ENCODE data around the gene RNU6-1.

RNU6-1 gene

GRCh38 chr15:67839929-67840748 is at the start of gene RNU6-1:
RNU6-1 (minus strand) TSS chr15:67840045.
- DNase-seq = peak; percentile 91

- no peak for DNase-seq
Measured at GRCh38 chr15:67887776-67888175, 47.9 kb upstream of the RNU6-1 start.

GRCh38 chr15:67885861-67886260 is 46.0 kb upstream of the RNU6-1 start:
- DNase-seq = no peak

- no peak for DNase-seq
Measured at GRCh38 chr15:67885175-67885523, 45.3 kb upstream of the RNU6-1 start.

GRCh38 chr15:67884514-67885174 is 44.8 kb upstream of the RNU6-1 start:
- DNase-seq = no peak

GRCh38 chr15:67884009-67884408 is 44.2 kb upstream of the RNU6-1 start:
- no peak for DNase-seq

- no peak for DNase-seq
Measured at GRCh38 chr15:67883234-67883773, 43.5 kb upstream of the RNU6-1 start.

- peak; percentile 78 for DNase-seq
Measured at GRCh38 chr15:67882487-67883233, 42.8 kb upstream of the RNU6-1 start.

- DNase-seq = peak; percentile 77
Measured at GRCh38 chr15:67880651-67881182, 40.9 kb upstream of the RNU6-1 start.

- DNase-seq = peak; percentile 71
Measured at GRCh38 chr15:67879440-67880129, 39.7 kb upstream of the RNU6-1 start.

GRCh38 chr15:67878712-67879206 is 38.9 kb upstream of the RNU6-1 start:
- no peak for DNase-seq

GRCh38 chr15:67873777-67874176 is 33.9 kb upstream of the RNU6-1 start:
- DNase-seq = no peak

GRCh38 chr15:67870868-67871408 is 31.1 kb upstream of the RNU6-1 start:
- DNase-seq = no peak

- DNase-seq = no peak
Measured at GRCh38 chr15:67869701-67870100, 29.9 kb upstream of the RNU6-1 start.

GRCh38 chr15:67865766-67866165 is 25.9 kb upstream of the RNU6-1 start:
- no peak for DNase-seq

- DNase-seq = no peak
Measured at GRCh38 chr15:67865331-67865730, 25.5 kb upstream of the RNU6-1 start.

- DNase-seq = peak; percentile 65
Measured at GRCh38 chr15:67863442-67863987, 23.7 kb upstream of the RNU6-1 start.

GRCh38 chr15:67862750-67863441 is 23.1 kb upstream of the RNU6-1 start:
- no peak for DNase-seq

- DNase-seq = no peak
Measured at GRCh38 chr15:67861983-67862382, 22.1 kb upstream of the RNU6-1 start.

GRCh38 chr15:67859331-67859946 is 19.6 kb upstream of the RNU6-1 start:
- no peak for DNase-seq

- DNase-seq = no peak
Measured at GRCh38 chr15:67857220-67857619, 17.4 kb upstream of the RNU6-1 start.

All from GDM1 (cell line).